ENCODE measurements around the gene CELF1.
A peak's percentile ranks its signal among the peaks of the same experiment; 100 is the strongest.

DNA sequence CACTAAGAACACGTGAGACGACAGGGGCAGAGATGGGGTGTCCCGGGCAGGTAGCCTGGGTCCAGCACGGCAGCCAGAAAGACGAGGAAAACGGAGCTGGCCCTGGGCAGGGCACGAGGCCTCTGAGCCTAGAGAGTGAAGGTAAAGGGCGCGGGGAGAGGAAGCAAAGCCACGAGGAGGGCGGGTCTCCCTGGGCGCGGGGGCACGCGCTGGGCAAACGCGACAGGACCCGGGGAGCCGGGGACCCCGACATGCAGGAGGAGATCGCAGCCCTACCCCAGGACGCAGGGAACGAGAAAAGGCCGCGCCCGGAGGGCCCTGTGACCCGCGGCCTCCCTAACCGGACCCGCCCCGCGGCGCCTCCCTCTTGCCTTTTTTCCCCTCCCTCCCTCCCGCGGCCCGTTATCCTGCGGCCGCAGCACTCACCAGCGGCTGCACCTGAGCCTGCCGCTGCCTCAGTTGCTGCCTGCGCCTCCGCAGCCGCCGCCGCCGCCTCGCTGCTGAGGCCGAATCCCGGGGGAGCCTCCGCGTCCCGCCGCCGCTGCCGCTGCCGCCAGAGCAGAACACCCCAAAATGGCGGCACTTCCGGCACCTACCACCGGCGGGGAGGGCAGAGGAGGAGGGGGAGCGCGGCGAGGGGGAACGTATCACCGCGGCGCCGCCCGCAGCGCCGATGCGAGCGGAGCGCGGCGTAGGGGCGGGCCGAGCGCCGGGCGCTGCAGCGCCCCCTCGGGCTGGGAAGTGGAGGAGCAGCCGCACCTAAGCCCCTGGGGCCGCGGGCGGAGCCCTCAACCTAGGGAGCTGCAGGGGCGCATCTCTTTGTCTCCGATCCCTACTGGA, at the start of gene CELF1:
- TF ChIP-seq SUZ12 (IDR thresholded peaks at IDR 0.05; ENCODE audit: extremely low read depth, insufficient read depth, insufficient read length) = no peak
- peak; percentile 85 for TF ChIP-seq YY1 (IDR thresholded peaks at IDR 0.05; ENCODE audit: insufficient read depth, insufficient read length)
- TF ChIP-seq ZNF274 (IDR thresholded peaks at IDR 0.05; ENCODE audit: low read depth, low read length) = no peak

Measured in NT2/D1 (cell line).